Pancreas (tissue), 10 donors: Measurements from ENCODE around the gene EHBP1L1. TPM values are rescaled to one million over a fixed set of nuclear protein-coding genes. Genes with fewer than 3 reads are reported as not detected.

Experiments used
- ATAC-seq, 4 donors: fragments of 200-7000 bp; cut with Tn5 transposase; one replicate each; pipeline versions ENCODE4 v1.8.0 to v1.9.1; 2020; ENCODE audit warnings: mild to moderate bottlenecking in 4 of 4, moderate library complexity in 4 of 4
- DNase-seq, 6 donors: peaks; one replicate each; pipeline ENCODE4 v3.0.0-alpha.2; 2020
- FAIRE-seq: peaks from 2 replicates; lab custom pipeline; 2012; peaks lifted over from hg19 to GRCh38; lab: Jason Lieb, UNC
- H3K27ac ChIP-seq, 4 donors: fragments of 200-600 bp; sonication (generic); 1 replicate in 3 of 4; 2 replicates in 1 of 4; pipeline versions ENCODE4 v1.5.0 to v1.8.0; 2020
- H3K27me3 ChIP-seq, 4 donors: fragments of 200-600 bp; one replicate each; pipeline ENCODE4 v1.8.0; 2021
- H3K36me3 ChIP-seq, 3 donors: fragments of 200-600 bp; sonication (generic) in 1 of 3; one replicate each; pipeline versions ENCODE4 v1.5.0 to v1.8.0; 2020 to 2021
- H3K4me1 ChIP-seq, 3 donors: fragments of 200-600 bp; one replicate each; pipeline ENCODE4 v1.8.0; 2021
- H3K4me3 ChIP-seq, 4 donors: fragments of 200-600 bp; sonication (generic) in 2 of 4; one replicate each; pipeline versions ENCODE4 v1.5.0 to v1.8.0; 2020 to 2021
- H3K9me3 ChIP-seq, 4 donors: fragments of 200-600 bp; one replicate each; pipeline ENCODE4 v1.8.0; 2021
- WGBS, 2 donors: extraction: QIAGEN DNeasy Blood & Tissue Kit; methylation state at CpG; one replicate each; pipeline ENCODE4 v1.1.7; 2013; 5-methylcytosine and 5-hydroxymethylcytosine counted together
- intact Hi-C, 3 donors: fragments of 100-400 bp; cut with DNase I; formaldehyde crosslinking; loops; one replicate each; pipeline versions ENCODE4 v1.11.1 to v1.14.2; 2022
- polyA plus RNA-seq, 2 donors: library from polyadenylated mRNA; stranded (reverse); fragments of 200-250 nt; gene quantifications; one replicate each; pipeline ENCODE4 v1.2.3, GENCODE V29; 2013
- total RNA-seq, 6 donors: library from RNA; stranded (reverse); fragmentation: NEBNext Ultra II Directional in 4 of 6; extraction: Animal tissue kit (Norgen Biotek cat#: 25700) in 4 of 6; gene quantifications; one replicate each; pipeline versions ENCODE4 v1.2.1 to v1.2.4, GENCODE V29; 2021 to 2023
- TF ChIP-seq, protein P1 (sequence below), 4 donors: fragments of 200-600 bp; sonication (generic) in 3 of 4; IDR thresholded peaks; one replicate each; pipeline versions ENCODE4 v1.5.0 to v1.8.0; 2021; ENCODE audit warnings: antibody characterized with exemption in 4 of 4
- donor health status: healthy with polysubstance abuse.
- donor health status: DM: no; HTN: no; CAD: no; lungs with moderate emphysema.
- donor health status: DM: no; HTN: no; CAD: no.
- donor health status: control.
- donor health status: control.
- donor health status: Bipolar disorder and iron deficiency.
- donor health status: DM: yes; HTN: yes; CAD: no.
- donor health status: DM: no; HTN: no; CAD: no.
- donor health status: DM: no; HTN: no; CAD: no.
- donor health status: DM: yes; HTN: yes; CAD: no.

The EHBP1L1 gene
- total and polyA plus RNA-seq, 8 donors: 6.5 to 34.2 (median 14.6) TPM

DNA sequence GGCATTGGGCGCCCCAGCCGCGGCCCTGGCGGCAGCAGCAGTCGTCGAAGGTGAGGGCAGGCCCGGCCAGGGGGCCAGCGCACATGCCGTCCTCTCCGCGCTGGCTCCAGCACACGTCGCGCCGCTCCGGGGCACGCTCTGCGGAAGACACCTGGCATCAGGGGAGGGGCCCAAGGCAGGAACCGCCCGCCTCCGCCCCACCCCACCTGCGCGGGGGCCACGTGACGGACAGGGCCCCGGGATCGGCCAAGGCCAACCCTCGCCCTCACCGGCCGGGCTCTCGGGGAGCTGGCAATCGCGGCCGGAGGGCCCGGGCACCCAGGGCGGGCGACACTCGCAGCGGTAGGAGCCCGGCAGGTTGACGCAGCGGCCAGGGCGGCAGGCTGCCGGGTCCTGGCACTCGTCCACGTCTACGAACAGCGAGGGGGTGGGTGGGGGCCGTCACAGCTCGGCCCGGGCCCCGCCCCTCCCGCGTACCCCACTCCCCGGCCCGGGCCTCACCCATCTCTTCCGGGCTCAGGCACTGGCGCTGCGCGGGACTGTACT, 36.0 kb upstream of the EHBP1L1 start:
- 7 to 8% methylated on average over 49 to 60 of the region's 60 CpGs for WGBS, 2 donors
- Histone ChIP-seq H3K4me1 (peaks cover 5 to 11% (median 7%) of the 10 kb centered on the region in 3 donors), H3K27me3 (no peaks in the 10 kb centered on the region), H3K4me3 (peak overlapping the region; percentile 39 to 66 (median 47)), H3K9me3 (no peaks in the 10 kb centered on the region), H3K36me3 (peaks cover 0 to 9% (median 0%) of the 10 kb centered on the region in 3 donors), H3K27ac (peak overlapping the region; percentile 77 to 87 (median 80))
- TF ChIP-seq, protein P1, sequence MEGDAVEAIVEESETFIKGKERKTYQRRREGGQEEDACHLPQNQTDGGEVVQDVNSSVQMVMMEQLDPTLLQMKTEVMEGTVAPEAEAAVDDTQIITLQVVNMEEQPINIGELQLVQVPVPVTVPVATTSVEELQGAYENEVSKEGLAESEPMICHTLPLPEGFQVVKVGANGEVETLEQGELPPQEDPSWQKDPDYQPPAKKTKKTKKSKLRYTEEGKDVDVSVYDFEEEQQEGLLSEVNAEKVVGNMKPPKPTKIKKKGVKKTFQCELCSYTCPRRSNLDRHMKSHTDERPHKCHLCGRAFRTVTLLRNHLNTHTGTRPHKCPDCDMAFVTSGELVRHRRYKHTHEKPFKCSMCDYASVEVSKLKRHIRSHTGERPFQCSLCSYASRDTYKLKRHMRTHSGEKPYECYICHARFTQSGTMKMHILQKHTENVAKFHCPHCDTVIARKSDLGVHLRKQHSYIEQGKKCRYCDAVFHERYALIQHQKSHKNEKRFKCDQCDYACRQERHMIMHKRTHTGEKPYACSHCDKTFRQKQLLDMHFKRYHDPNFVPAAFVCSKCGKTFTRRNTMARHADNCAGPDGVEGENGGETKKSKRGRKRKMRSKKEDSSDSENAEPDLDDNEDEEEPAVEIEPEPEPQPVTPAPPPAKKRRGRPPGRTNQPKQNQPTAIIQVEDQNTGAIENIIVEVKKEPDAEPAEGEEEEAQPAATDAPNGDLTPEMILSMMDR (IDR thresholded peaks at IDR 0.05): peak in 2 of 4 donors; percentile 22 to 36
- intact Hi-C loops: loop anchor here in 2 of 3 donors (10.0 kb wide), 2 partner anchors 45 to 325 kb away; no protein-coding TSS in a partner anchor
- peak; percentile 83 to 95 (median 87) for DNase-seq
- FAIRE-seq: no peak
- ATAC-seq: peak; percentile 58 to 78 (median 70)

- H3K27ac ChIP-seq: peak overlapping the region; percentile 77 to 87 (median 80)
- peaks cover 0 to 9% (median 0%) of the 10 kb centered on the region in 3 donors for H3K36me3 ChIP-seq
- H3K4me1 ChIP-seq: peaks cover 5 to 11% (median 7%) of the 10 kb centered on the region in 3 donors
- H3K27me3 ChIP-seq: no peaks in the 10 kb centered on the region
- DNase-seq (peak; percentile 88 to 97 (median 94)), ATAC-seq (peak; percentile 86 to 95 (median 92)), FAIRE-seq (no peak)
- TF ChIP-seq, protein P1 (IDR thresholded peaks at IDR 0.05): peak; percentile 69 to 79 (median 76)
- no peaks in the 10 kb centered on the region for H3K9me3 ChIP-seq
- intact Hi-C loops: no loop called here
- WGBS, 2 donors: 0 to 1% methylated on average over 62 to 78 of the region's 78 CpGs
- H3K4me3 ChIP-seq: peak overlapping the region; percentile 39 to 66 (median 47)
These were observed 35.4 kb upstream of the EHBP1L1 start for GRCh38 chr11:65540290-65541092.

DNA sequence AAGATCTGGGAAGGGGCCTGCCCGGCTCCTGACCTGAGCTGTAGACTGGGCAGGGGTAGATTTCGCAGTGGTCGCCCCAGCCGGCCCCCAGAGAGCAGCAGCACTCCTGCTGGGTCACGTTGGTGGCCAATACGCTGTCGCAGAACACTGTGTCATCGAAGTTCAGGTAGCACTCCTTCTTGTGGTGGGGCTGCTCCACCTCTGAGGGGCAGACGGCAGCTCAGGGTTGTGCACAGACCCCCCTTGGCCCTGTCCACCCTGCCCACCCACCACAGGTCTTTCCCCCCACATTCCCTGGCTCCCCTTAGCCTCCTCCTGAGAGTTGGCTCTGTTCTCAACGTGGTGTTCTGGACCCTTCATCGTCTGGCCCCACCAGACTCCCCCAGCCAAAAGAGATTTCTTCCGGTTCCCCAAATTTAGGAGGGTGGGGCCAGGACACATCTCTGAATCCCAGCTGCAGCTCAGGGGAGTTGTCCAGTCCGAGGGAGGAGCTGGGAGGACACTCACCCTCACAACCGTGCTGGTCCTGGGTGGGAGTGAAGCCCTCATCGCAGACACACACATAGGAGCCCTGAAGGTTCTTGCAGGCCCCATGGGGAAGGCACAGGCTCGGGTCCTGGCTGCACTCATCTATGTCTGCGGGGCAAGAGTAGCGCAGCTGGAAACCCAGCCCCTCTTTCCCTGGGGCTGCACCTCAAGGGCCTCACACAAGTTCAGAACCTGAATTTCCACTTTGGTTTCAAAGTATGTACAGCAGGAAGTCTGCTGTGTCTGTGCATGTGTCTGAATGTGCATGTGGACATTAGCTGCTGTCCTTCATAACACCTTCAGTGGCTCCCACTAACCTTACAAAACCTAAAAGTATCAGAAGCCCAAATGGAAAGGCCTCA, 34.5 kb upstream of the EHBP1L1 start:
- Histone ChIP-seq H3K27ac (peak overlapping the region; percentile 77 to 87 (median 80)), H3K9me3 (no peaks in the 10 kb centered on the region), H3K27me3 (no peaks in the 10 kb centered on the region), H3K4me3 (peak overlapping the region in 2 of 4 donors; percentile 43 to 66), H3K4me1 (peaks cover 5 to 13% (median 7%) of the 10 kb centered on the region in 3 donors), H3K36me3 (peaks cover 0 to 9% (median 0%) of the 10 kb centered on the region in 3 donors)
- intact Hi-C loops: no loop called here
- ATAC-seq (no peak), DNase-seq (peak in 3 of 6 donors; percentile 23 to 67 (median 53)), FAIRE-seq (no peak)
- TF ChIP-seq, protein P1 (IDR thresholded peaks at IDR 0.05): no peak
- WGBS, 2 donors: 41 to 42% methylated on average over 18 of the region's 18 CpGs

- Histone ChIP-seq H3K27ac (no peak overlapping the region), H3K36me3 (peaks cover 0 to 9% (median 0%) of the 10 kb centered on the region in 3 donors), H3K27me3 (no peaks in the 10 kb centered on the region), H3K4me1 (peaks cover 5 to 13% (median 7%) of the 10 kb centered on the region in 3 donors), H3K4me3 (no peak overlapping the region), H3K9me3 (no peaks in the 10 kb centered on the region)
- DNase-seq (no peak), ATAC-seq (no peak), FAIRE-seq (no peak)
- intact Hi-C loops: no loop called here
- 88 to 92% methylated on average over 3 of the region's 3 CpGs for WGBS, 2 donors
- TF ChIP-seq, protein P1 (IDR thresholded peaks at IDR 0.05): no peak
These were observed 33.0 kb upstream of the EHBP1L1 start for GRCh38 chr11:65542738-65543390.
